Type B pancreatic cell (in vitro differentiated cells): ENCODE results near the gene DDX54. TPM values are rescaled to one million over a fixed set of nuclear protein-coding genes. Genes with fewer than 3 reads are reported as not detected.
"Not testable (repeated sequence)": the region's sequence is repeated elsewhere in the genome, so short reads cannot be mapped to it uniquely, and the experiment has no call there.

Experiments used
- DNase-seq: peaks from one replicate; pipeline ENCODE4 v3.0.0; 2021; ENCODE audit warnings: mixed read lengths; ENCODE audit not compliant: unreplicated experiment; ENCODE audit errors: extremely low spot score
- H3K27ac Mint-ChIP-seq: 2 replicates; pipeline ENCODE4 v1.8.0; 2021; ENCODE audit warnings: mild to moderate bottlenecking, mixed read lengths
- H3K27me3 Mint-ChIP-seq: 2 replicates; pipeline ENCODE4 v1.8.0; 2021; ENCODE audit warnings: mixed read lengths
- H3K36me3 Mint-ChIP-seq: 2 replicates; pipeline ENCODE4 v1.8.0; 2021; ENCODE audit warnings: mixed read lengths
- H3K4me1 Mint-ChIP-seq: one replicate; pipeline ENCODE4 v1.8.0; 2021; ENCODE audit warnings: mixed read lengths; ENCODE audit not compliant: unreplicated experiment
- H3K4me3 Mint-ChIP-seq: 2 replicates; pipeline ENCODE4 v1.8.0; 2021; ENCODE audit warnings: mild to moderate bottlenecking, mixed read lengths
- H3K9me3 Mint-ChIP-seq: 2 replicates; pipeline ENCODE4 v1.8.0; 2021; ENCODE audit warnings: mixed read lengths
- CTCF ChIP-seq: fragments of 200-600 bp; sonication (generic); conservative IDR thresholded peaks from 2 replicates; pipeline ENCODE4 v1.5.0; 2021; ENCODE audit warnings: antibody characterized with exemption, mild to moderate bottlenecking
- total RNA-seq: library from RNA; stranded (reverse); gene quantifications from 2 replicates; pipeline ENCODE4 v1.2.1, GENCODE V29; 2021; ENCODE audit warnings: low replicate concordance

Gene DDX54
- total RNA-seq, 1 donor from 2014 or later: 66.1 TPM

DNA sequence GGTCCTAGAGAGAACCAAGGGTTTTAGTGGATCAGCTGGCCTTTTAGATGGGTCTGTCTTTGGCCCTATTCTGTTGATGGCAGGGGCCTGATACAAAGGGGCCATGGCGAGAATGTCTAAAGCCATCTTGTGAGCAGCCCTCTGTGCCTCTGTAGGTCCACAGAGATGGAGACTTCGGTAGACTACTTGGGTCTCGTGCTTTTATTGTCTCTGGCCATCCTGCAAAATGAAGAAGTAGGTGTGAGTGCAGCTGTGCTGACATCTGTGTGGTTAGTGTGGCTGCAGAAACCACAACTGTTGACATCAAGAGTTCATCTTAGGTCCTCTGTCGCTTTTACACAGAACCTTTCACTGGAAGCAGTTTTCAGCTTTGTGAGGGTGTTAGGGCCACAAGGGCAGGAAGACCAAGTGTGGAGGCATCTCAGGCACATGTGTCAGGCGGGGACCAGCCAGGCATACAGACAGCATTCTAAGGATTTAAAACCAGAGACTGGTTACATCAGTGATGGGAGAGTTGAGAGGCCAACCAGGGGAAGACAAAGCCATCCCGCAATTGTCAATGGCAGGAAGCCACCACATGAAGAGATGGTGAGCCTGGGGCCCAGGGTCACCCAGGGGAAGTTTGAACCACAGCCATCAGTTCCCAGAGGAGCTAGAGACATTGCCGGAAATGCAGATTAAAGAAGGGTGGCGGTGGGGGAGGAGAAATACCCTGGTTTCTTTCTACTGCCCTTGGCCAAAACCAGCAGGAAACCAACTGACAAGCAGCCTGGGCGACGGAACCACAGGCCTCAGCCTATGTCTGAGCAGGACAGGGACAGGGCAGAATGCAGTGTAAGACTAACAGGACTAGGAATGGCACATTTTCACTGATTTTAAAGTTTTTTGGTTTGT, 23.0 kb upstream of the DDX54 start:
- no peak for DNase-seq
- TF ChIP-seq CTCF: no peak
- Mint-ChIP-seq H3K4me1 (peaks cover 4% of the 10 kb centered on the region), H3K9me3 (peaks cover 5% of the 10 kb centered on the region), H3K4me3 (no peak overlapping the region), H3K27ac (no peak overlapping the region), H3K27me3 (no peaks in the 10 kb centered on the region), H3K36me3 (peaks cover 9% of the 10 kb centered on the region)

DNA sequence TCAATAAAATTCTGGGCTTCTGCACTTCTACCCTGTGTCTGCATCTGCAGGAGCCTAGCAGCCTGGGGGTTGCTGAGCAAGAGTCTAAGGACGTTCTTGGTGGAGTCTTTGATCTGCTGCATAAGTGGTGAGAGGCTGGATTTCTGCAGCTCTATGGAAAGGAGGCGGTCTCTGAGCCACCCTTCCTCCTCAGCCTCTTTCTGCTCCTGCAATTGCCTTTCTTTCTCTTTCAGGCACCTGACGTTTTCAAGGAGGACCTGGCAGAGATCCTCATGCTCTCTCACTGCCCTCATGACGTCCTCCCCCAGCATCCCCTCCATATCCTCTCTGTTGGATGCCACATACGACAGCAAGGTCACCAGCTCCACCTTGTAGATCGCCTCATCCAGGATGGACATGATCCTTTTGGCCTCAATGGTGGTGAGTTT, 22.3 kb upstream of the DDX54 start:
- H3K9me3 Mint-ChIP-seq: peaks cover 5% of the 10 kb centered on the region
- H3K36me3 Mint-ChIP-seq: peaks cover 9% of the 10 kb centered on the region

DNA sequence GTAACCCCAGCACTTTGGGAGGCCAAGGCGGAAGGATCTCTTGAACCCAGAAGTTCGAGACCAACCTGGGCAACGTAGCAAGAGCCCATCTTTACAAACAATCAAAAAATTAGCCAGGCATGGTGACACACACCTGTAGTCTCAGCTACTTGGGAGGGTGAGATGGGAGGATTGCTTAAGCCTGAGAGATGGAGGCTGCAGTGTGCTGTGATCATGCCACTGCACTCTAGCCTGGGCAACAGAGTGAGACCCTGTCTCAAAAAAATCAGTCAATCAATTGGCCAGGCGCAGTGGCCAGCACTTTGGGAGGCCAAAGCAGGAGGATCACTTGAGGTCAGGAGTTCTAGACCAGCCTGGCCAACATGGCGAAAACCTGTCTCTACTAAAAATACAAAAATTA, 21.5 kb upstream of the DDX54 start:
- not testable (repeated sequence) for H3K27me3 Mint-ChIP-seq, H3K4me1 Mint-ChIP-seq, H3K27ac Mint-ChIP-seq, H3K9me3 Mint-ChIP-seq, DNase-seq, H3K36me3 Mint-ChIP-seq, H3K4me3 Mint-ChIP-seq

More for the DNA sequence above, 22.3 kb upstream of the DDX54 start:
- H3K27me3 Mint-ChIP-seq: no peaks in the 10 kb centered on the region
- no peak overlapping the region for H3K27ac Mint-ChIP-seq
- DNase-seq: no peak
- TF ChIP-seq CTCF: no peak
- no peak overlapping the region for H3K4me3 Mint-ChIP-seq
- H3K4me1 Mint-ChIP-seq: peaks cover 4% of the 10 kb centered on the region

- DNase-seq: no peak
- H3K4me3 Mint-ChIP-seq: no peak overlapping the region
- no peak overlapping the region for H3K27ac Mint-ChIP-seq
- H3K9me3 Mint-ChIP-seq: peaks cover 5% of the 10 kb centered on the region
- peaks cover 4% of the 10 kb centered on the region for H3K4me1 Mint-ChIP-seq
- peaks cover 9% of the 10 kb centered on the region for H3K36me3 Mint-ChIP-seq
- TF ChIP-seq CTCF: no peak
- H3K27me3 Mint-ChIP-seq: no peaks in the 10 kb centered on the region
These were observed 19.5 kb upstream of the DDX54 start for GRCh38 chr12:113204804-113205203.

DNA sequence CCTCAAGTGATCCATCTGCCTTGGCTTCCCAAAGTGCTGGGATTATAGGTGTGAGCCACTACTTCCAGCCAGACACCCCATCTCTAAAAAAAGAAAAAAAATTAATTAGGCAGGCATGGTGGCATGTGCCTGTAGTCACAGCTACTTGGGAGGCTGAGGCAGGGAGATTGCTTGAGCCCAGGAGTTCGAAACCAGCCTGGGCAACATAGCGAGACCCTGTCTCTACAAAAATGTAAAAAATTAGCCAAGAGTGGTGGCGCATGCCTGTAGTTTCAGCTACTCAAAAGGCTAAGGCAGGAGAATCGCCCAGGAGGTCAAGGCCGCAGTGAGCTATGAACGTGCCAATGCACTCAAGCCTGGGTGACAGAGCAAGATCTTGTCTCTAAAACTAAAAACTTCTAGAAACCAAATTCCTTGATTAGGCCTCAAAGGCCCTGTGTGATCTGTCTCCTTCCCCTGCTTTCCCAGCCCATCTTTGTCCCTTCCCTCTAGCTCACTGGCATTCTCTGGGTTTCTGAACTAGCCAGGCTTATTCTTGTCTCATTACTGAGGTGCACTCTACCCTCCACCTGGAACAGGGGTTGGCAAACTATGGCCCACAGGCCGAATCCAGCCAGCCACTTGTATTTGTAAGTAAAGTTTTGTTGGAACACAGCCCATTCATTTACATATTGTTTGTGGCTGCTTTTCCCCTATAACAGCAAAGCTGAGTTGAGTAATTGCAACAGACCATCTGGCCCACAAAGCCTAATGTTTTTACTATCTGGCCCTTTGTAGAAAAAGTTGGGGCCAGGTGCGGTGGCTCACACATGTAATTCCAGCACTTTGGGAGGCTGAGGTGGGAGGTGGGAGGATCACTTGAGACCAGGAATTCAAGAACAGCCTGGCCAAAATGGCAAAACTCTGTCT, 18.8 kb upstream of the DDX54 start:
- peak overlapping the region; percentile 46 for H3K27ac Mint-ChIP-seq

More for the DNA sequence above, 18.8 kb upstream of the DDX54 start:
- H3K4me1 Mint-ChIP-seq: peaks cover 4% of the 10 kb centered on the region
- no peaks in the 10 kb centered on the region for H3K27me3 Mint-ChIP-seq
- H3K36me3 Mint-ChIP-seq: peaks cover 9% of the 10 kb centered on the region
- H3K4me3 Mint-ChIP-seq: no peak overlapping the region
- no peak for TF ChIP-seq CTCF
- DNase-seq: no peak
- peaks cover 5% of the 10 kb centered on the region for H3K9me3 Mint-ChIP-seq
